Endodermal cell (in vitro differentiated cells): ENCODE data around the gene NOTCH2. TPM values are rescaled to one million over a fixed set of nuclear protein-coding genes. Genes with fewer than 3 reads are reported as not detected.

Source experiments
- DNase-seq: peaks from one replicate; pipeline ENCODE4 v3.0.0-alpha.2; 2017
- H3K27ac ChIP-seq: 2 replicates; pipeline ENCODE4 v1.5.1; 2013; ENCODE audit warnings: mild to moderate bottlenecking, low read depth, low read length, moderate library complexity
- H3K27me3 ChIP-seq: 2 replicates; pipeline ENCODE4 v1.6.1; 2013; ENCODE audit warnings: mild to moderate bottlenecking, low read length, moderate library complexity; ENCODE audit not compliant: insufficient read depth, control insufficient read depth, poor library complexity, severe bottlenecking
- H3K36me3 ChIP-seq: 2 replicates; pipeline ENCODE4 v1.7.0; 2013; ENCODE audit warnings: mild to moderate bottlenecking, low read length, moderate library complexity; ENCODE audit not compliant: control insufficient read depth, insufficient read depth
- H3K4me1 ChIP-seq: one replicate; pipeline ENCODE4 v1.7.0; 2013; ENCODE audit warnings: low read length; ENCODE audit not compliant: control insufficient read depth, insufficient read depth
- H3K4me3 ChIP-seq: 2 replicates; pipeline ENCODE4 v1.5.1; 2013; ENCODE audit warnings: mild to moderate bottlenecking, low read length, moderate library complexity
- H3K9ac ChIP-seq: 2 replicates; pipeline ENCODE4 v1.6.1; 2013; ENCODE audit warnings: mild to moderate bottlenecking, low read length, moderate library complexity; ENCODE audit not compliant: poor library complexity, severe bottlenecking; ENCODE audit errors: extremely low read depth
- H3K9me3 ChIP-seq: 2 replicates; pipeline ENCODE4 v1.6.1; 2013; ENCODE audit warnings: mild to moderate bottlenecking, low read length, moderate library complexity; ENCODE audit not compliant: control insufficient read depth
- H3K27ac Mint-ChIP-seq: 2 replicates; pipeline ENCODE4 v1.8.0; 2020; ENCODE audit warnings: mixed read lengths
- H3K27me3 Mint-ChIP-seq: 2 replicates; pipeline ENCODE4 v1.8.0; 2021; ENCODE audit warnings: mild to moderate bottlenecking, mixed read lengths; ENCODE audit not compliant: insufficient read depth
- H3K36me3 Mint-ChIP-seq: 2 replicates; pipeline ENCODE4 v1.8.0; 2020; ENCODE audit warnings: low read depth, mixed read lengths
- H3K4me1 Mint-ChIP-seq: 2 replicates; pipeline ENCODE4 v1.8.0; 2020; ENCODE audit warnings: mixed read lengths
- H3K4me3 Mint-ChIP-seq: 2 replicates; pipeline ENCODE4 v1.8.0; 2020; ENCODE audit warnings: mild to moderate bottlenecking, moderate library complexity, mixed read lengths
- H3K9me3 Mint-ChIP-seq: 2 replicates; pipeline ENCODE4 v1.8.0; 2020; ENCODE audit warnings: mild to moderate bottlenecking, mixed read lengths
- CTCF ChIP-seq: fragments of 200-600 bp; sonication (generic); conservative IDR thresholded peaks from 2 replicates; pipeline ENCODE4 v1.5.0; 2021; ENCODE audit warnings: antibody characterized with exemption, mild to moderate bottlenecking
- WGBS, 2 experiments: methylation state at CpG; one replicate each; pipeline versions ENCODE4 v1.1.5 to v1.1.7; 2013; ENCODE audit warnings: missing lambda C conversion rate in 2 of 2, mixed read lengths in 1 of 2; ENCODE audit not compliant: insufficient coverage in 1 of 2, insufficient read length in 1 of 2; 5-methylcytosine and 5-hydroxymethylcytosine counted together
- total RNA-seq, 2 donors: library from RNA; stranded (reverse); fragmentation: NEBNext Ultra II Directional in 1 of 2; extraction: Animal tissue kit (Norgen Biotek cat#: 25700) in 1 of 2; gene quantifications; 2 replicates in 1 of 2; 3 replicates in 1 of 2; pipeline ENCODE4 v1.2.1, GENCODE V29; 2021

Gene NOTCH2
- total RNA-seq, 2 donors from 2014 or later, result 79.0 to 88.3 TPM

- no peaks in the 10 kb centered on the region for H3K27me3 ChIP-seq
- Mint-ChIP-seq H3K36me3 (peaks cover 43% of the 10 kb centered on the region), H3K27me3 (no peaks in the 10 kb centered on the region), H3K4me1 (no peaks in the 10 kb centered on the region), H3K4me3 (no peak overlapping the region), H3K27ac (no peak overlapping the region), H3K9me3 (no peaks in the 10 kb centered on the region)
- no peak overlapping the region for H3K9ac ChIP-seq
- no peak overlapping the region for H3K27ac ChIP-seq
- TF ChIP-seq CTCF, result no peak
- DNase-seq, result no peak
- no peaks in the 10 kb centered on the region for H3K9me3 ChIP-seq
- 80 to 91% methylated on average over 2 to 4 of the region's 4 CpGs for WGBS, 2 experiments
- peaks cover 60% of the 10 kb centered on the region for H3K36me3 ChIP-seq
- H3K4me1 ChIP-seq, result no peaks in the 10 kb centered on the region
- no peak overlapping the region for H3K4me3 ChIP-seq
These were observed 103.4 kb downstream of the NOTCH2 start for GRCh38 chr1:119966020-119966419.

GRCh38 chr1:119964673-119965363 lies 104.6 kb downstream of the NOTCH2 start:
- no peaks in the 10 kb centered on the region for H3K4me1 ChIP-seq
- no peak overlapping the region for H3K27ac ChIP-seq
- H3K27ac Mint-ChIP-seq, result no peak overlapping the region
- WGBS, 2 experiments, result 93 to 100% methylated on average over 1 of the region's 1 CpG
- no peak overlapping the region for H3K9ac ChIP-seq
- no peaks in the 10 kb centered on the region for H3K27me3 ChIP-seq
- H3K9me3 ChIP-seq, result no peaks in the 10 kb centered on the region
- peaks cover 57% of the 10 kb centered on the region for H3K36me3 ChIP-seq
- no peak overlapping the region for H3K4me3 Mint-ChIP-seq
- DNase-seq, result no peak
- H3K4me1 Mint-ChIP-seq, result no peaks in the 10 kb centered on the region
- H3K4me3 ChIP-seq, result no peak overlapping the region
- no peaks in the 10 kb centered on the region for H3K27me3 Mint-ChIP-seq
- TF ChIP-seq CTCF, result no peak
- H3K9me3 Mint-ChIP-seq, result no peaks in the 10 kb centered on the region
- peaks cover 40% of the 10 kb centered on the region for H3K36me3 Mint-ChIP-seq

GRCh38 chr1:119962296-119962968 lies 107.0 kb downstream of the NOTCH2 start:
- no peak for DNase-seq
- Histone ChIP-seq H3K36me3 (peaks cover 47% of the 10 kb centered on the region), H3K4me1 (no peaks in the 10 kb centered on the region), H3K27me3 (no peaks in the 10 kb centered on the region), H3K27ac (no peak overlapping the region), H3K9ac (no peak overlapping the region), H3K4me3 (no peak overlapping the region), H3K9me3 (no peaks in the 10 kb centered on the region)
- Mint-ChIP-seq H3K9me3 (no peaks in the 10 kb centered on the region), H3K36me3 (peaks cover 35% of the 10 kb centered on the region), H3K4me3 (no peak overlapping the region), H3K27me3 (no peaks in the 10 kb centered on the region), H3K4me1 (no peaks in the 10 kb centered on the region), H3K27ac (no peak overlapping the region)
- no peak for TF ChIP-seq CTCF
- 90% methylated on average over 3 to 5 of the region's 5 CpGs for WGBS, 2 experiments
